ENCODE measurements around the gene CAMK2D.

DNA sequence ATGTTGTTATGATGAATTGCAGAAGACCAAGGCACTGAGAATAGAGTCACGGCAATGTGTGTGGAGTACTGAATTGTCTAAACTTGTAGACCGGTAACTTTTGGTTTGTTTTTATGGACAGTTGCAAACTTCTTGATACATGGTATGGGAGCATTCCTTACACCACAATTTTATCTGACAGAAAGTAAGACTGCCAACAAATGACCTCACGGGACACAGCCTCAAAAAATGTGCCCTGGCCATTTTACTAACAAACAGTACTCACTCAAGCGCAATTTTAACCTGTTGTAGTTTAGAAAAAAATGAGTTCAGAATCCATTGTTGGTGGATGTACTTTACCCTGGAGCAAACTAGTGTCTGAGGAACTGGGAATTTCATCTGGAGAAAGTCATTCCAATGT, 321.2 kb downstream of the CAMK2D start:
- no peak for TF ChIP-seq POLR2A (IDR thresholded peaks at IDR 0.05)
- no peak for TF ChIP-seq POLR2AphosphoS5 (IDR thresholded peaks at IDR 0.05)
- TF ChIP-seq, protein P1, sequence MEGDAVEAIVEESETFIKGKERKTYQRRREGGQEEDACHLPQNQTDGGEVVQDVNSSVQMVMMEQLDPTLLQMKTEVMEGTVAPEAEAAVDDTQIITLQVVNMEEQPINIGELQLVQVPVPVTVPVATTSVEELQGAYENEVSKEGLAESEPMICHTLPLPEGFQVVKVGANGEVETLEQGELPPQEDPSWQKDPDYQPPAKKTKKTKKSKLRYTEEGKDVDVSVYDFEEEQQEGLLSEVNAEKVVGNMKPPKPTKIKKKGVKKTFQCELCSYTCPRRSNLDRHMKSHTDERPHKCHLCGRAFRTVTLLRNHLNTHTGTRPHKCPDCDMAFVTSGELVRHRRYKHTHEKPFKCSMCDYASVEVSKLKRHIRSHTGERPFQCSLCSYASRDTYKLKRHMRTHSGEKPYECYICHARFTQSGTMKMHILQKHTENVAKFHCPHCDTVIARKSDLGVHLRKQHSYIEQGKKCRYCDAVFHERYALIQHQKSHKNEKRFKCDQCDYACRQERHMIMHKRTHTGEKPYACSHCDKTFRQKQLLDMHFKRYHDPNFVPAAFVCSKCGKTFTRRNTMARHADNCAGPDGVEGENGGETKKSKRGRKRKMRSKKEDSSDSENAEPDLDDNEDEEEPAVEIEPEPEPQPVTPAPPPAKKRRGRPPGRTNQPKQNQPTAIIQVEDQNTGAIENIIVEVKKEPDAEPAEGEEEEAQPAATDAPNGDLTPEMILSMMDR (IDR thresholded peaks at IDR 0.05 in 8 of 11, conservative IDR thresholded peaks at IDR 0.05 in 3 of 11), result no peak
